ENCODE data around the gene TIFAB.
"Not testable (repeated sequence)": the region's sequence is repeated elsewhere in the genome, so short reads cannot be mapped to it uniquely, and the experiment has no call there.

Gene TIFAB, protein sequence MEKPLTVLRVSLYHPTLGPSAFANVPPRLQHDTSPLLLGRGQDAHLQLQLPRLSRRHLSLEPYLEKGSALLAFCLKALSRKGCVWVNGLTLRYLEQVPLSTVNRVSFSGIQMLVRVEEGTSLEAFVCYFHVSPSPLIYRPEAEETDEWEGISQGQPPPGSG

DNA sequence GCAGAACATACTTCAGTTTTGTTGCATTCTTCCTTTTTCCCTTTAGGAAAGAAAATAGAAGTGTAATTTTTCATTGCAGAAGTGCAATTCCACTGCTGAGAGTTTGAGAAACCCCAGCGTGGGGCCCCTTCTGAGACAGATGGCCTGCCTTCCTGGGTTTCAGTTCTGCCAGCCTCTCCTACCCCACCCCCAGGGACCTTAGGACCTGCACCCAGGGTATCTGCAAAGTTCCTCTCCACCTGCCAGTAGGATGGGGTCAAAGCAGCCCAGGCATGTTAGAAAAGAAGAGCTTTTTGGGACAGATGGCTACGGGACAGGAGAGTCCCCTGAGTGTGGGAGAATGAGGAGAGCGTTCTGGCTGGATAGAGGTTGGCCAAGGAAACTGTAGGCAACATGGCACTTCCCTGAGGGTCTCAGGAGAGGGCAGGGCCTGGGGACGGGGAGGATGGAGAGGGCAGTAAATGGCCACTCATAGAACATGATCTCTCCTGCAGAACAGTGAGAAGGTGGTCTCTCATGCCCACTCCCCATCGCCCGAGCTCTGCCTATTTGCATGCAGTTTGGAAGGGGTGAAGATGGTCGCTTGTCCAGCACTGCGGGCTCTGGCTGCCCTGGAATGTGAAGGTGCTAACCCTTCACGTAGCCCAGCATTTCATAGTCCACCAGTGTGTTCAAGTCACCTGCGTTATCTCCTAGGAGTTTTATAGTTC, at the start of gene TIFAB:
Gene TIFAB, minus strand, starts transcription at position 31 of the 710 bp plus-strand sequence. CDS start 2,412 bp downstream, outside the sequence.
- no peak for DNase-seq

DNA sequence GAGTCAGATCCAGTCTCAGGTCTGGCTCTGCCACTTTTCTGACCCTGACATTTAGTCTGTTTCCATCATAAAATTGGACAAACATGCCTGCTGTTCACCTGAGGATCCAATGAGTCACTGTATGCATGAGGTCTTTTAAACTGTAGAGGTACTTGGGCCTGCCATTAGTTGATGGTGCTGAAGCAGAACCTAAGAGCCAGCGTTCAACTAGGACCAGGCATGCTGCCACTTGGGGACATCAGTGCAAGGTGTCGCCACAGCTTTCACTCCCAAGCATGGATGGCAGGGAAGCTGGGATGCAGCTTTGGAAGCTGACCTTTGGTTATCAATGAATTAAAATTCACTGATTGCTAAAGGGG, 46.5 kb upstream of the TIFAB start:
- DNase-seq, result no peak

DNA sequence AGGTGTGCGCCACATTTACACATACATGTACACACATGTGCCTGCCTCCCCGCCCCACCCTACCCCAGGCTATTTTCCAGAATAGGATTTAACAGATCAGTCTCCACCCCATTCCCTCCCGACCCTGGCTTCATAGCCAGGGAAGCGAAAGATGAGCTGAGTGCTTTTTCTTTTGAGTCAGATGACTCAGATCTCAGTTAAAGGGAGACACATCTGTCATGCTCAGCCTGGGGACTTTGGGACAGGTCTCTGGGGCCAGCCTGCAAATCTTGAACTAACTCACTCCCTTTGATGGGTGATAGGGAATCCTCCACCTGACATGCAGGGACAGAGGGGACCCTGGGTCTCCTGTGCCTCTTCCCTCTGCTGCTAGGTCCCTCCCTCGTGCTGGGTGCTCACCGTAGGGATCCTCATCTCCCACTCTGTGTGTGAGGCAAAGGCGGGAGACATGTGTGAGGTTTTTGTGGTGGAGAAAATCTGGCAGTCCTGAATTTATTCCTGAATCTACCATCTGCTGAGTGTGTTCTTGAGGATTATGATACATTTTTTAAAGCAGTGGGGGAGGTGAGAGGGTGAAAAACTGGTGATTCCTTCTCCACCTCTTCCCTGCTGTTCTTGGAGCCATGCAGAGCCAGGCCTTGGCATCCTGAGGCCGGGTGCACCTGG, 46.0 kb upstream of the TIFAB start:
- DNase-seq, result no peak

DNA sequence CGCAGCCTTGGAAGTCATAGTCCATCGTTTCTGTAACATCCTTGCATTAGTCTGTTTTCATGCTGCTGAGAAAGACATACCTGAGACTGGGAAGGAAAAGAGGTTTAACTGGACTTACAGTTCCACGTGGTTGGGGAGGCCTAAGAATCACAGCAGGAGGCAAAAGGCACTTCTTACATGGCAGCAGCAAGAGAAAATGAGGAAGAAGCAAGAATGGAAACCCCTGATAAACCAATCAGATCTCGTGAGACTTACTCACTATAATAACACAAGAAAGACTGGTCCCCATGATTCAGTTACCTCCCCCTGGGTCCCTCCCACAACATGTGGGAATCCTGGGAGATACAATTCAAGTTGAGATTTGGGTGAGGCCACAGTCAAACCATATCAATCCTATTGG, 43.4 kb upstream of the TIFAB start:
- not testable (repeated sequence) for DNase-seq

DNA sequence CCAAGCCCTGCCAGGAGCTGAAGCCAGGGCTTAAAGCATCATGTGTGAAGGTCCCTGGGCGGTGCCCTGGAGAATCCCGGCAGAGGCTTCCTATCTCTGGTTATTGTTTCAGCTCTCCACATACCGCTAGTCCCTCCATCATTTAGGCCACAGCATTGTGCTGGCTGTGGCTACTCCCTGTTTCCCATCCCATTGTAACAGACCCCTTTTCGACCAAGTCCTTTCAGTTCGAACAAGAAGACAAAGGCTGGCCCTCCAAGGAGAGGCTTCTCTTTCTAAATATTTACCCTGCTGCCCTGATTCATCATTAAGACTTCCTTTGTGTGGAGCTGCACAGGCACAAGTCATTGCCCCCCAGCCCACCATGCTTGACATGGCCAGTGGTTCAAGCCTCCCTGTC, 42.0 kb upstream of the TIFAB start:
- no peak for DNase-seq

DNA sequence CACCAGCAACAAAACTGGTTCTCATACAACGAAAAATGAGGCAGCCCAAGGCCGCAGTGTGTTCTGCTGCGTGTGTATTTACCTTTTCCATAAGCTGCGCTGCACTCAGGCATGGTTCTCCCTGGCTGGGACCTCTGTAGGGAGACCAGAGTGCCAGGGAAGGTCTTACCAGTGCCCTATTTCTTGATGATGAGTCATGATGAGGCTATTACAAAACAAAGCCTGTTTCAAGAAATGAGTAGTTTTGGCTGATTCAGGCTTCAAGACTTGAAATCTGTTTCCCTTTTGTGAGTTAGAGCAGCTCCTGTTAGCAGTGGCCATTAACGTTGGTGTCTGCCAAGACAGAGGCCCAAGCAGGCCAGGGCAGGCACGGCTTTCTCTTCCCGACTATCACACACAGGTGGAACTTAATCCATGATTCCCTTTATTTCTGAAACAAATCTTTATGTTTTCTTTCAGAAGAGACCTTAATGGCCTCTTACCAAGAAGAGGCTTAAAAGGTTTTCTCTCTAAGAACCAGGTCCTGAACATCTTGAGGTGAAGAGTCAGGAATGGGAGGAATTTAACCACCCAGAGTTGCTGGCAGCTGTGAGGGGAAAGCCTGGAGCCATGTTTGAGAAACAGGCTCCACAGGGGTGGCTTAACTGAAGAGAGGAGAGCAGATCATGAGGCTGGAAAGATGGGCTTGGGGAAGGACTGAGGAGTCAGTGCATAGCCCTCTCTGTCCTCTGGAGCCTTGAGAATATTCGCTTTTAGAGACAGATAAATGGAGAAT, 41.4 kb upstream of the TIFAB start:
- DNase-seq, result no peak

DNA sequence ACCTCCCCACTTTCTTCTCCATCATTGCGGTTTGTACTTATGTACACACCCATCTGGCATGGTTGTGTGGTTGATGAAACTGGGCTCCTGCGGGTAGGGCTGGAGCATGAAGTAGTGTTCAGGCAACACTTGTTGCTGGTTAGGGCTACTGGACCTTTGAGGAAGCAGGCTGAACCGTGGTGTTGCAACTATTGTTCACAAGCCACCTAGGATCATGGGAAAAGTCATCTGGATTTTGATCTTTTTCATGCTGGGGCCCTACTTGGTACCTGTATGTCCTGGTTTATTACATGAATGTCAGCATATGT, 40.1 kb upstream of the TIFAB start:
- no peak for DNase-seq

DNA sequence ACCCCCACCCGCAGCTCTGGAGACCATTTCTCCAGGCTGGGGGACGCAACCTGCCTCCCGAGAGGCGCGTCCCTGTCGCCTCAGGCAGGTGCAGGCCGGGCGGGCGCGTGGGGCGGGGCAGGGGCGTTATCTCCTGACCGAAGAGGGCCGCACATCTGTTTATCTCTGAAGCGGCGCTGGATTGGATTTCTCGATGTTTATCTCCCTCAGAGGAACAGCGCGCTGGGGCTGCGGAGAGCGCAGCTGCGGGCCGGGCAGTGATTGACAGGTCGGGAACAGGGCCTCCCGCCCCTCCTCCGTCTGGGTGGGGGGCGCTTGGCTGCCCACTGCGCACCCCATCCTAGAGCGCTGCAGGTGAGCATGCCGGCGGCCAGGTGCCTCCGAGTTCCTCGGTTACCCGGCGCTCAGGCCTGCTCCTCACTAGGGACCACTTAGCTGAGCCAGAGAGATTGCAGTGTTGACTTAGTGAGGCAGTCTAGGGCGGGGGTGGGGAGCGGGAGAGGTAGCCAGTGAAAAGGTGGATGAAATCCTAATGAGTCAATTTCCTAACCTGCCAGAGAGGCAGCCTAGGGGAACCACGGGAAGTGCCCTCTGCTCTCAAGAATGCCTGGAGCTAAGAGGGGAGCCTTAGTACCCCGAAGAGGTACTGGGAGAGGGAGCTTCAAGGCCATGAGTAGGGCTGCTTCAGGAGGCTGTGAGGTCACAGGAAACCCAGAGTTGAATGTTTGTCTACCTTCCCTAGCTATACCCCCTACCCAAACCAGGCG, 39.6 kb upstream of the TIFAB start:
- DNase-seq, result no peak

DNA sequence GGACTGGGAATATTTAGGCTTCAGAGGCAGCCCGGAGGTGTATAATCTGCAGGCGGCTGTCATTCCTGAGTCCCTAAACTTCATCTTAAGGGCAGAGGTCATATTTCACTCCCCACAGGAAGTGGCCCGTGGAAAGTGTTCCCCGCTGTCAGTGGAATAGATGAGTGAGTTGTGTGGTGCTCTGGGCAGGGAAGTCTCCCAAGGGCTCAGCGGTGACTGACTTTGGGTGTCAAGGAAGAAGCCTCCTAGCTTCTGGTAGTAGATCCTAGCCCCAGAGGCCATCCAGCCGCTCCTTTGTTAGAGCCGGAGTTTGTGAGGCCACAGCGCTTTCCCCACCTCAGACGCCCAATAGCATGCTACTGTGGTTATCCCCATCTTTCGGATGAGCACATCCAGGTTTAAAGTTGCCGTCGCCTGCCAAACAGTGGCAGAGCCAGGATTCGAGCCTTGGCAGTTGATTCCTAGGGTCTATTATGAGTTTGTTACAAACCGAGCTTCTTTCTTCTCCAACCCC, 38.9 kb upstream of the TIFAB start:
- DNase-seq, result no peak

DNA sequence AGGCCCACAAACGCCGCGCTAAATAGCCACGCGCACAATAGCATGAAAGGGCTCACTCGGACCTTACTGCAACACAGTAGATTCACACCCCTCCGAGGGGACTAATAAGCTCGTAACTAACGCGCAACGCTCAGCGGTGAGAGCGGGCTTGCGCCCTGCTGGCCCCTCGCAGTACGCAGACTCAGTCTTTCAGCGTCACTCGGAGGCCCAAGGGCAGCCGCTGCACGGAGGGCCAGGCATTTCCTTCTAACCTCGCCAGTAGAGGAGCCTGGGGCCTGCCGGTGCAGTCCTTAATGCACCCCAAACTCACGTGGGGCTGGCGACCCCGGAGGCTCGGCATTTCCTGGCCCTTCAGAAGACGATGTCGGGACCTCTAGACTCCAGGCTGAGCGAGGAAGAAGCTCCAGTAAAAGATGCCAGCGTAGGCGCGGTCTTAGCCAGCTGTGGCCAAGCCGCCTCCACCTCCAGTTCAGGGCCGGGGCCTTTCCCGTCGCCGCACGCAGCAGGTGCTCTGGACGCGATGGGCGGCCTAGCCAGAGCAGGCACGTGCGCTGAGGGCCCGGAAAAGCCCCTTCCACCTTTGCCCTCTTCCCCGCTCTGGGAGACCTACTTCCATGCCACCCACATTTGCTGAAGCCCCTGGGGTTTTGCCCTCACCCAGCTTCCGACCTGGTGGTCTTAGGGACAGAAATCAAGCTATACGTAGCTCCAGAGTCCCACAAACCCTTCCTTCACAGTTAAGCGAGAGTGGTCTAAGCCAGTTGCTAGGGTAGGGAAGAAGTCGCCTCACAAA, 38.3 kb upstream of the TIFAB start:
- DNase-seq, result no peak

DNA sequence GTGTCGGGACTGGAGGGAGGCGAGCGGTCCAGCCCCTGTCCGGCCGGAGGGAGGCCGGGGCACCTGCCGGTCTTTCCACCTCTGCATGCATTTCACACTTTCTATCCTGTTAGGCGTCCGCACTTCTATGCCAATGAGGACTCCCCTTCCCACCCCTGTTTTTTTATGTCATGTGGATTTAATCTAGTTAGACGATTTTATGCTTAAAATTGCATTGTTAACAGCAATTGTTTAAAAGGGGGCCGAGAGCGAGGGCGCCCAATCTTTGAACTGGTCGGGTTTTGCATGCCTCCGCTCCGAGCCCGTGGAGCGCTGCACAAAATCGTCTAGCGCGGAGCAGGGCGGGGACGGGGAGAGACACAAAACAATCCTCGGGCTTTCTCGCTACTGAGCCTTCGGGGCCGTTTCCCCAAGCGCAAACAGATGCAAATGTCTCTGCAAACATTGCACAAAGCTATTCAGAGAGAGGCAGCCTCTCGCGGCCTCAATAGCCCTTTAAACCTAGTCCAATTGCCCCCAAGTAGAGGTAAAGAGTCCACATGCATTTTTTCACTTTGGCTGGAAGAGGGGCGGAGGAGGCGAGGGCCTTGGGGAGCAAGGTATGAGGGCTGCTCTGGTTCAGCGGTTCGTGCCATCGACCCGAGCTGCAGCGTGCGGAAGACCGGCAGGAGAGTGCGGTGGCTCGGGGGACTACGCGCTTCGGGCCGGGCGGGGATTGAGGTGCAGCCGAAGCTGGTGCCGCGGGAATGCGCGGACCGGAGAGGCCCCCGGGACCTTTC, 37.5 kb upstream of the TIFAB start:
- DNase-seq, result no peak

DNA sequence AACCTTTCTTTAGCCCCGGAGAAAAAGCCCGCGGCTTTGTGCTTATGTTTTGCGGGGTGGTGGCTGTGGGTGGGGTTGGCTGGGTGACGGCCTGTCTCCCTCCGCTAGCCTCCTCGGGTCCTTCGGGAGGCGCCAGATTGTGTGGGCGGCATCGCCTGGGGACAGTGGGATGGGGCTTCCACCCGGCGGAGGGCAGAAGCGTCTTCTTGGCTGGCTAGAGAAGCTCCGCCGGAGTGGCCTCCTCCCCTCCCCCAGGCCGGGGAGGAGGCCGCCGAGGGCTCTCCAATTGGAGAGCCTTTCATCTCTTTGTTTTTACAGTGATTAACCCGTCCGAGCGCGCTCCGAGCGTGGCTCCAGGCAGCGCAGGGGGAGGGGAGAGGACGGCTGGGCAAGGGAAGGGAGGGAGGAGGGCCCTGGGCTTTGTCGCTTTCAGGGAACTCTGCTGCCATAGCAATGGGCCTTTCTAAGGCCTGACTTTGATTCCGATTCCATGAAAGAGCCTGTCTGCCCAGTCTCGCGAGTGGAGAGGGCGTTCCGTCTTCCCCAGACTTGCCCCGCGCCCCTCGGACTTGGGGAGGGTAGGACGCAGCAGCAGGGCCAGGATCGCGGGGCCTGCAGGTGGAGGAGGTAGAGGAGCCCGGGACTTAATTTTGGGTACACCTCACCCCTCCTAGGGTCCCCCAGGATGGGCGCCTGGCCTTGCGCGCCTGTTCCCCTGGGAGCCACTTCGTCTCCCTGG, 36.7 kb upstream of the TIFAB start:
- DNase-seq, result no peak

DNA sequence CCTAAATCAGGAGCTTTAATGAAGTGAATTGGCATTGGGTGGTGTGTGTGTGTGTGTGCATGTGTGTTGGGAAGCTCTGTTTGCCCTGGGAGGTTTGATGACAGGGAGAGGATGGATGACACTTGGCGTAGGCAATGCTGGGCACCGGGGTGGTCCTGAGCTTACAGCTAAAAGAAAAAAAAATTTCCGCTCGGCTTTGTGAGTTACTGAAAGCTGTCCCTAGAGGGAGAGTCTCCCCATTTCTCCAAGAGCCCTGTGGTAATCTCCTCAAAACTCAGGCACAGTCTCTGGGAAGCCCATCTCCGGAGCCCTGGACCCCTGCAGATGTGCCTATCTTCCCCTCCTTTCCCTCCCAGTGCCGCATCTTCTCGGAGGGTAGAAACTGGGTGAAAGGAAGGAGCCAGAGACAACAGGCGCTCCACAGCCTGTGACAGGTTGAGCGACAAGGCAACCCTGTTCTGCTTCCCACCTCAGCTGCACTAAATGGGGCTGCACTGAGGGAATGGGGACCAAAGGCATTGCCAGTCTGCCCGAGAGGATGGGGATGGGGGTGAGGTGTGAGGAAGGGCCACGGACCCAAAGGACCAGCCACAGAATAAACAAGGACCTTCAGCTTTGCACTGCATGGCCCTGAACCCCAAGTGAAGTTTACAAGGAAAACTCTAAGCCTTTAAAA, 35.8 kb upstream of the TIFAB start:
- DNase-seq, result no peak

DNA sequence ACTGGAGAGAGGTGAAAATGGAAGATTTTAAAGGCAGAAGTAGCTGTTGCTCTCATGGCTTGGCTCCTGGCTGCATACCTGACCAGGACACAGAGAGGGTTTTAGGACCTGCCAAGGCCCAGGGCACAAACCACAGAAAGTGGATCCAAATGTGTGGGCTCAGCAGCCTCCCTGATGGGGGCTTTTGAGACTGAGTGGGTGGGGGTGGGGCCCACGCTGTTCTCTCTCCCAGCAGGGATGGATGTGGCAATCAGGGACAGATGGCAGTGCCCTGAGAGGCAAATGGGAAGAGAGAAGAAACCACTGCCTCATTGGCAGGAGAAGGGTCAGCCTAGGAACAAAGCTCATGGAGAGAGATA, 34.9 kb upstream of the TIFAB start:
- no peak for DNase-seq

DNA sequence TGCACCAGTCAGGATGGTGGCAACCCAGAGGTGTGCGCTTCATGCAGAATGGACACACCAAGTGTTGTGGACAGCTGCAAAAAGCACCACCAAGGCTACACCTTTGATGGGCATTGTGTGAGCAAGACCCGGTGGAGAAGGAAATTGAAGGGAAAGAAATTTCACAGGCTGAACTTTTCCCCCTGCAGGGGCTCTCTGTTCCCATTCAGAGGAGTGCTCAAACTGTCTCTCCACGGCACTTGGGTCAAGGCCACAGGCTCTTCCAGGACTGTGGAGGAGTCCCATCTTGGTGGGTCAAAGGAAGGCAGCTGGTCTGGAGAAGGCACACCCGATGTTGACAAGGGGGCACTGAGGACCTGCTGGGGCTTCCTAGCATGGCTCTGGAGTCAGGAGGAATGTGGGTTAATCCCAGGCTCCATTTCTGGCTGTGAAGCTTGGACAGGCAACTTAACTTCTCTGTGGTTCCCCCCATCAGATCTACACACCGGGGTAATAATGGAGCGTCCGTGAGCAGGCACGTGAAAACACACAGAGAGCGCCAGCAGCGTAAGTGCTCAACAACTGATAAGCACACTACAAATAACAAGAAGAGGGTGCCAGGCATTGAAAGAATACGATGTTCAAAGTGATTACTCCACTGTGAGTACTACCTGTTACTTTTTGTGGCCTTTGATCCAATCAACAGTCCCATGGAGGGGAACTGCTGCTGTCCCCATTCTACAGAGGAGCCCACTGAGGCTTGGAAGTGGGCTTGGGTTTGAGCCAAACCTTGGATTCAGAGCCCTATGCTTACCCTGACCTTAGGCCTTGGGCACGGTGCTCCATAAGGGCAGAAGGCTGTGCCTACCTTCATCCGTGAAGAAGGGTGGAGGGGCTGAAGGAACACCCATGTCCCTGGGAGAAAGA, 34.2 kb upstream of the TIFAB start:
- DNase-seq, result no peak

DNA sequence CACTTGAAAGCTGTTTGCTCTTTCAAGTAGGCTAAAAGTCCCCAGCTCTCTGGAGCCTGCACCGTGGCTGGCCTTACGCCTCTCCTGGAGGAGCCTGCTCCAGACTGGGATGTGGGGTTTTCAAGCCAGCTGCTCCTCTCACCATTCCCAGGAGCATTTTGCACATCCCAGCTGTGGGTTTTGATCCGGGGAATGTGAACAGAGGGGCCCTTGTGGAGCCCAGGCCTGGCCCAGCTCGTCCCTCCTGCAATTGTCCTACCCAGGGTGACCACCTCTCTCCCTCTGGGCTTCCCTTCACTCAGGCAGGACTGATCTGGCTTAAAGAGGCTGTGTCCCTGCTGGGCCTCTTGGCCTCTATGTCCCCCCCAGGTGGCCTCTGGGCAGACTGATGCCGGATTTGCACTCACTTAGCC, 32.5 kb upstream of the TIFAB start:
- DNase-seq, result no peak

DNA sequence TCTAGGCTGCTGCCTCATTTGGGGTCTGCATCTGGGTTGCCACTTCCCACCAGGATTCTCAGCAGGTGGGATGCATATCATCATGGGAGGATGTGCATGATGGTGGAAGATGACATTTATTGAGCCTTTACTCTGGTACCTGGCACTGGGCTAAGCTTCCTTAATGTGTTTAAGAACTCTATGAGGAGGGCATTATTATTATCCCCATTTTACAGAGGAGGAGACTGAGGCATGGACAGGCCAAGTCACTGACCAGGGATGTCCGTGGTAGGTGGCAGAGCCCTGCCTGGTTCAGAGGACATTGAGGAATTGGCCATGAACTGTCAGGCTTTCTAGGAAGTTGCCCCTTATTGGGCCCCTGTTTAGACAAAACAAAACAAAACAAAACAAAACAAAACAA, 31.1 kb upstream of the TIFAB start:
- no peak for DNase-seq

DNA sequence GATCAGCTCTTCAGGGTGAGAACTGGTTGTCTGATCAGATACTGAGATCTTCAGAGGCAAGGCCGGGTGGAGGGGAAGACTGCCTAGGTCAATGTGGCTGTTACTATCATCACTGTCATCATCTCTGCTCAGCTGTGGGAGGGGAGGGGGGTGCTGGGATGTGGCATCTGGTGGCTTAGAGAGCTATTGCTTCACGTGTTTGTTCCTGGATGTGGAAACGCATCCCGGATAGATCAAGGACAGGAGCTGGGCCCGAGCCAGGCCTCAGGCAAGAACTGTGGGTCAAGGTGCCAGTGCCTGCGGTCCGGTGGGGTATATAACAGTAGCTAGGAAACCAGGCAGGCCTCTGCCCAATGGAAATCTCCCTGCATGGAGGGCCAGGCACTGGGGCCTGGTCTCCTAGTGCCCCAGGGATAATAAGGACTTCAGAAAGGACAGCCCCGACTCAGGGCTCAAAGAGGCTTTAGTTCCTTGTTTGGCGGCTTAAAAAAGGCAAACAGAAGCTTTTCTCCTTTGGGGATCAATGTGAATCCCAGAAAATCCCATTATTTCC, 30.3 kb upstream of the TIFAB start:
- no peak for DNase-seq

DNA sequence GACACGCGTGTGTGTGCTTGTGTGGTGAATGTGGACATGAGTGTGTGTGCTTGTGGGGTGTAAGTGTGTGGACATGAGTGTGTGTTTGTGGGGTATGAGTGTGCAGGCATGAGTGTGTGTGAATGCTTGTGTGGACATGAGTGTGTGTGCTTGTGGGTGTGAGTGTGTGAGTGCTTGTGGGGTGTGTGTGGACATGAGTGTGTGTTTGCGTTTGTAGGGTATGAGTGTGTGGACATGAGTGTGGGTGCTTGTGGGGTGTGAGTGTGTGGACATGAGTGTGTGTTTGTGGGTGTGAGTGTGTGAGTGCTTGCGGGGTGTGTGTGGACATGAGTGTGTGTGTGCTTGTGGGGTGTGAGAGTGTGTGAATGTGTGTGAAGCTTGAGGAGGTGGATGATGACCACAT, 29.8 kb upstream of the TIFAB start:
- no peak for DNase-seq
